ENCODE measurements around the gene ANKFN1.

ANKFN1 gene

GRCh38 chr17:56447171-56447570, 293.9 kb downstream of the ANKFN1 start:
- no peak for DNase-seq

GRCh38 chr17:56448371-56448770, 295.1 kb downstream of the ANKFN1 start:
- DNase-seq, result no peak

- no peak for DNase-seq
These were observed 295.9 kb downstream of the ANKFN1 start for GRCh38 chr17:56449176-56449575.

GRCh38 chr17:56451629-56452028, 298.4 kb downstream of the ANKFN1 start:
- DNase-seq, result no peak

GRCh38 chr17:56452461-56452860, 299.2 kb downstream of the ANKFN1 start:
- DNase-seq, result no peak

- no peak for DNase-seq
These were observed 304.2 kb downstream of the ANKFN1 start for GRCh38 chr17:56457501-56457900.

GRCh38 chr17:56465886-56466285, 312.6 kb downstream of the ANKFN1 start:
- no peak for DNase-seq

- no peak for DNase-seq
These were observed 315.6 kb downstream of the ANKFN1 start for GRCh38 chr17:56468840-56469239.

GRCh38 chr17:56471696-56472095, 318.4 kb downstream of the ANKFN1 start:
- no peak for DNase-seq

- DNase-seq, result no peak
These were observed 321.8 kb downstream of the ANKFN1 start for GRCh38 chr17:56475116-56475515.

- no peak for DNase-seq
These were observed 325.7 kb downstream of the ANKFN1 start for GRCh38 chr17:56478836-56479447.

GRCh38 chr17:56480501-56480900, 327.2 kb downstream of the ANKFN1 start:
- DNase-seq, result no peak

- DNase-seq, result no peak
These were observed 328.4 kb downstream of the ANKFN1 start for GRCh38 chr17:56481659-56482058.

- no peak for DNase-seq
These were observed 329.0 kb downstream of the ANKFN1 start for GRCh38 chr17:56482229-56482628.

- DNase-seq, result no peak
These were observed 333.5 kb downstream of the ANKFN1 start for GRCh38 chr17:56486732-56487131.

GRCh38 chr17:56488800-56489199, 335.5 kb downstream of the ANKFN1 start:
- no peak for DNase-seq

GRCh38 chr17:56489980-56490379, 336.7 kb downstream of the ANKFN1 start:
- DNase-seq, result no peak

- no peak for DNase-seq
These were observed 342.3 kb downstream of the ANKFN1 start for GRCh38 chr17:56495556-56495955.

GRCh38 chr17:56497132-56497531, 343.9 kb downstream of the ANKFN1 start:
- no peak for DNase-seq

GRCh38 chr17:56499799-56500388, 346.6 kb downstream of the ANKFN1 start:
- peak; percentile 4 for DNase-seq

- DNase-seq, result no peak
These were observed 348.9 kb downstream of the ANKFN1 start for GRCh38 chr17:56502120-56502654.

GRCh38 chr17:56505154-56505756, 352.0 kb downstream of the ANKFN1 start:
- DNase-seq, result no peak

GRCh38 chr17:56506349-56506748, 353.1 kb downstream of the ANKFN1 start:
- no peak for DNase-seq
